Ishikawa (cell line): ENCODE measurements around the gene DIP2A.

Source experiments
- CEBPB ChIP-seq: IDR thresholded peaks from 2 replicates; pipeline ENCODE4 v1.6.1; 2012
- CREB1 ChIP-seq: IDR thresholded peaks from 2 replicates; pipeline ENCODE4 v1.6.1; 2012; ENCODE audit warnings: low read depth
- EGR1 ChIP-seq: IDR thresholded peaks from 2 replicates; pipeline ENCODE4 v1.6.1; 2012
- EP300 ChIP-seq: IDR thresholded peaks from 2 replicates; pipeline ENCODE4 v1.6.1; 2012; ENCODE audit warnings: borderline replicate concordance
- FOXM1 ChIP-seq: IDR thresholded peaks from 2 replicates; pipeline ENCODE4 v1.6.1; 2012; ENCODE audit warnings: low read depth, borderline replicate concordance
- NFIC ChIP-seq: IDR thresholded peaks from 2 replicates; pipeline ENCODE4 v1.6.1; 2012
- RAD21 ChIP-seq: IDR thresholded peaks from 2 replicates; pipeline ENCODE4 v1.6.1; 2012; ENCODE audit warnings: low read depth
- REST ChIP-seq: IDR thresholded peaks from 2 replicates; pipeline ENCODE4 v1.6.1; 2012; ENCODE audit warnings: low read depth, mild to moderate bottlenecking
- TAF1 ChIP-seq: IDR thresholded peaks from 2 replicates; pipeline ENCODE4 v1.6.1; 2012; ENCODE audit warnings: low read depth, mild to moderate bottlenecking
- TCF12 ChIP-seq: IDR thresholded peaks from 2 replicates; pipeline ENCODE4 v1.6.1; 2012; ENCODE audit warnings: low read depth
- TEAD4 ChIP-seq: IDR thresholded peaks from 2 replicates; pipeline ENCODE4 v1.6.1; 2012
- USF1 ChIP-seq: IDR thresholded peaks from 2 replicates; pipeline ENCODE4 v1.6.1; 2012
- YY1 ChIP-seq: IDR thresholded peaks from 2 replicates; pipeline ENCODE4 v1.6.1; 2012; ENCODE audit warnings: low read depth
- ZBTB7A ChIP-seq: IDR thresholded peaks from 2 replicates; pipeline ENCODE4 v1.6.1; 2012; ENCODE audit warnings: low read depth
- TF ChIP-seq, protein P1 (sequence below): IDR thresholded peaks from 2 replicates; pipeline ENCODE4 v1.6.1; 2012

DIP2A gene

GRCh38 chr21:46477765-46478164, 19.1 kb downstream of the DIP2A start:
- TF ChIP-seq EP300, result no peak

DNA sequence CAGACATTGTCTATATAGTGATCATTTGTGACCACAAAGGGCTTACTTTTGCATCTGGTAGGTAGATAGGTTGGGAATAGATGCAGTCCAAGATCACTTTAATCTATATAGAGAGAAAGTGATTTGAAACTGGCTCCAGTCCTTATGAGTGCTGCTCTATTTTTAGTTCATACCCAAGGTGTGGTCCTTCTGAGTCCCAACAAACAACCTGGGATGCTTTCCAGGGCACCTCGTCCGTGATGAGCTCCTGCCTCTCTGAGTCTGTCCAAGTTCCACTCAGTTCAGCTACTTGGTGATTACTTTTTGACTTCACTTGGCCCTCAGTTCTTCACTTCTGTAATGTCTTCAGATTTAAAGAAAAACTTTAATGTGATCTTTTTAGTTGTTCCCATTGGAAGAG, 20.2 kb downstream of the DIP2A start:
- TF ChIP-seq TAF1 (no peak), EGR1 (no peak), FOXM1 (no peak), CEBPB (no peak), USF1 (no peak)
- TF ChIP-seq, protein P1, sequence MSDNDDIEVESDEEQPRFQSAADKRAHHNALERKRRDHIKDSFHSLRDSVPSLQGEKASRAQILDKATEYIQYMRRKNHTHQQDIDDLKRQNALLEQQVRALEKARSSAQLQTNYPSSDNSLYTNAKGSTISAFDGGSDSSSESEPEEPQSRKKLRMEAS, result no peak

- TF ChIP-seq REST, result no peak
Observed at GRCh38 chr21:46480466-46480865, 21.8 kb downstream of the DIP2A start.

- TF ChIP-seq EGR1, result no peak
- TF ChIP-seq TAF1, result no peak
- no peak for TF ChIP-seq NFIC
- TF ChIP-seq YY1, result no peak
Observed at GRCh38 chr21:46482225-46482845, 23.6 kb downstream of the DIP2A start.

DNA sequence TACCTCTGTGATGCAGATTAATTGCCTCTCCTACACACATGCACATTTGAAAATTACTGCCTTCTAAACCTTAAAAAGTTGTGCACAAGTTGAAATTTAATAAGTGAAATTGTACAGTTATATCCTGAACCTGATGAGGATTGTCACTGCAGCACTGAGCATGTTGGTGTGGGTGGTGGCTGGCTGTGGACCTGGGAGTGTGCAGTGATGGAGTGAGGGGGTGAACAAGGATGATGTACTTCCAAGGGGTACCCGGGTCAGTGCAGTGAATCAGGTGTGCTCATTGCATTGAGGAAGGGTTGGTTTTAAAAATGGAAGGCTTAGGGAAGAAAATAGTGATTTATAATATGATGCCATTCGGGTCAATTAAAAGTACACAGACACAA, 24.1 kb downstream of the DIP2A start:
- TF ChIP-seq USF1 (no peak), NFIC (no peak), TAF1 (no peak), ZBTB7A (no peak), YY1 (no peak), EP300 (no peak), TCF12 (no peak), TEAD4 (no peak), FOXM1 (no peak), CREB1 (no peak), RAD21 (no peak), CEBPB (no peak), EGR1 (no peak), REST (no peak)
- TF ChIP-seq, protein P1, result no peak

GRCh38 chr21:46483300-46484295, 24.9 kb downstream of the DIP2A start:
- TF ChIP-seq, protein P1, result no peak
